Kasumi-1 (cell line): ENCODE data around the gene ISLR2.
"Not testable (repeated sequence)": the region's sequence is repeated elsewhere in the genome, so short reads cannot be mapped to it uniquely, and the experiment has no call there.

ENCODE experiments used
- DNase-seq, 2 experiments: peaks; one replicate each; lab custom pipeline; 2025; lab: John Stamatoyannopoulos, UW

Gene ISLR2

DNA sequence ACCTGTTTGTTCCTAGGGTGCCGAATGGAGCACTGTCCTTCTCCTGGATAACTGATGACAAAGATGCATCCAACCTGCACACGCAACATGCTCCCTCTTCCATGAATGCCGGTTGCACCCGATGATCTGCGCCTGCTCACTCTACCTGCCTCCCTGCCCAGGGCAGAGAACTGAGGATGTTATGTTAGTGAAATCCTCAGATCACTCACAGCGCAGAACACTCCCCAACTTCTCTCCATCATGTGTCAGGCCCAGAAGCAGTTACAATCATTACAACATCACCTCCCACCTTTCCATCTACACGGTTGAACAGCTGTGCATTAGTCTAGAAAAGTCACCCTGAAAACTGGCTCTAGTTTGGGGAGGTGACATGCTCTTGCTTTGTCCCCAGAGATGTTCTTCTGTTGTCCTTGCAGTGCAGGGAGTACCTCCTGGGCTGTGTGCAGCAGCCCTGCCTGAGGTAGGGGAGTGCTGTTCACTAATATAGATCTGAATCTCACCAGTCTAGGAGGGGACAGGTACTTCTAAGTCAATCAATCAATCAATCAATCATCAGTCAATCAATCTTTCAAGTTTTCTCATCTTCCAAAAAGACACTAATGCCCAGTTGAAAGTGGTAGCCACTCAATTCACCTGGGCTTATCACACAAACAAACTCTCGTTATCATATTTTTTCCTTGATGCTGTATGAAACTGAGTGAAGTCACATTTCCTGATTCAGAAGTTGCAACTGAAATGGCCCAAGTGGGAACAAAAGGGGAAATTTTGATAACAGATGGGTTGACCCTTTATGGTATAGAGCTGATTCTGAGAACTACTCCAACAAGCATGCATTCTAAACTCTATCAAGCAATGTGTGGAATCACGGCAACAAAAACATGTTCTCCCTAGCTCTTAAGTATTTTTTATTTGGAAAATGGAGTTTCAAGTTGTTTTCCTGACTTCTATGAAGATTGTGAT, 27.8 kb downstream of the ISLR2 start:
- no peak for DNase-seq

DNA sequence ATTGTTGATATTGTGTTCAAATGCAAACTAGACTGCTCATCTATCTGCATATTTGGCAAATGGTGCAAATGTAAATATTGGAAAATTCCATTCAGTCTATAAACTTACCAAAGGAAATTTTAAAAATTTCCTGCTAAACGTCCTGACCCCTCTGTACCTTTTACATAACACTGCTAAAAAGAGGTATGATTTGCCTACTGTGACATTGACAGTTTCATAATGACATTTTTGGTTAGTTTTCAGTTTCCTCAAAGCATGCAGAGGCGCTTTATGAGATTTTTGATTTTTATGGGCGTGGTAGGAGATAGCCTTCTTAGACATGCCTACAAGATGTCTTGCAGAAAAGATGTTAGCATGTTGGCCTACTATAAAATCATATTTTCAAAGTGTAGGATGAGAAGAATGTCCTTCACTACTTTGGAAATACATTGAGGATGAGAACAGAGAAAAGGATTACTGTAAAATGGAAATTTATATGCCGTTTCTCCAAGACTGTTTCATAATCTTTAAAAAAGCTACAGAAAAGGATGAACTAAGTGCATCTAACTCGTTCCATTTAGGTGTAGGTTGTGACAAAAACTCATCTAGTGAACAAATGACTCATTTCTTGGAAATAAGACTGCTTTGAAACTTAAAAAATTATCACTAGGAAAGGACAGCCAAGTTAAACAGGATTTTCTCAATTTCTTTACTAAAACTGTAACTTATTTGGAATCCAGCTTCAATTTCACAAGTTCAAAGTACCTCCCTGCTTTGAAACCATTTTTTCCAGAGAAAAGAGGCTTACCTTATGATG, 28.7 kb downstream of the ISLR2 start:
- DNase-seq = no peak

DNA sequence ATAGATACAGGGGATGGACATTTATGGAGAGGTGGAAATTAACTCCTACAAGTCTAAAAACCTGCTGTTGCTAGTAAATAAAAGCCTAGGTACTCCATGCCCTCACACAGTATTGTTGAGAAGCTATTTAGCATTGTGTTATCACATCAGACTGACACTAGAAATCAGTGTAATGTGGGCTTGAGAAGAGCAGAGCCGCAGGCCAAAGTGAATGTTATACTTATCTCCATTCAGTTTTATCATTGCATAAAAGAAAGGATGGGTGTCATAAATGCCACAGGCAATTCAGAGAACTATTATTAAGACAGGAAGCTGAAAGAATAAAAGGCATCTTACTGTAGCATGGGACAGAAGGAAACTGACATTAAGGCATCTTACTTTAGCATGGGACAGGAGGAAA, 29.4 kb downstream of the ISLR2 start:
- DNase-seq = no peak

DNA sequence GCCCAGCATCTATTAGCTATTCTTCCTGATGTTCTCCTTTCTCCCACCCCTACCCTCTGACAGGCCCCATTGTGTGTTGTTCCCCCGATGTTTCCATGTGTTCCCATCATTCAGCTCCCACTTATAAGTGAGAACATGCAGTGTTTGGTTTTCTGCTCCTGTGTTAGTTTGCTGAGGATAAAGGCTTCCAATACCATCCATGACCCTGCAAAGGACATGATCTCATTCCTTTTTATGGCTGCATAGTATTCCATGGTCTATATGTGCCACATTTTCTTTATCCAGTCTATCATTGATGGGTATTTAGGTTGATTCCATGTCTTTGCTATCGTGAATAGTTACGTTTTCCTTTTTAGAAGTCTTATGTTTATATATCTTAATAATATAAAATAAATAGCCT, 30.0 kb downstream of the ISLR2 start:
- DNase-seq = not testable (repeated sequence)

DNA sequence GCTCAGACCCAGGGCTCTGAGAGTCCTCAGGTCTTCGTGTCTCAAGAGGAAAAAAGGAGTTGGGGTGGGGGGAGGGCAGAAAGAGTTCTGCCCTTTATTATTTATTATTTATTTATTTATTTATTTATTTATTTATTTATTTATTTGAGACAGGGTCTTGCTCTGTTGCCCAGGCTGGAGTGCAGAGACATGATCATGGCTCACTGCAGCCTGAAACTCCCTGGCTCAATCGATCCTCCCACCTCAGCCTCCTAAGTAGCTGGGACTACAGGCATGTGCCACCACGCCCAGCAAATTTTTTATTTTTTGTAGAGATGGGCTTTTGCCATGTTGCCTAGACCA, 31.8 kb downstream of the ISLR2 start:
- not testable (repeated sequence) for DNase-seq

DNA sequence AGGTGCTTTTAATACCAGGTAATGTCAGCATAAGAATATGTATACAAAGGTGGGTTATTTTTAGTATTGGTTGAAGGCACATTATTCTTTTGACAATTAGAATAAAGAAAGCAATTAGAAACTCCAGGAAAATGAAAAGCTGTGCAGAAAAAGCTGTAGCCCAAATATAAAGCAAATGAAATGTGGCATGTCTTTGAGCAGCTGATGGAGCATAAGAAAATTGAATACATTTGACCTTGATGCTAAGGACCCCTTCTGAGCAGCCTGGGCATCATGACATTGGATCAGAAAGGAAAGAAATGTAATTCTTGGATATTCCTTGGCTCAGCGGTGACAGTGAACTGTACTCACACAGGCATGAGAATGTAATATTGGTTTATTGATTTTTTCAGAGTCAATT, 35.1 kb downstream of the ISLR2 start:
- no peak for DNase-seq

DNA sequence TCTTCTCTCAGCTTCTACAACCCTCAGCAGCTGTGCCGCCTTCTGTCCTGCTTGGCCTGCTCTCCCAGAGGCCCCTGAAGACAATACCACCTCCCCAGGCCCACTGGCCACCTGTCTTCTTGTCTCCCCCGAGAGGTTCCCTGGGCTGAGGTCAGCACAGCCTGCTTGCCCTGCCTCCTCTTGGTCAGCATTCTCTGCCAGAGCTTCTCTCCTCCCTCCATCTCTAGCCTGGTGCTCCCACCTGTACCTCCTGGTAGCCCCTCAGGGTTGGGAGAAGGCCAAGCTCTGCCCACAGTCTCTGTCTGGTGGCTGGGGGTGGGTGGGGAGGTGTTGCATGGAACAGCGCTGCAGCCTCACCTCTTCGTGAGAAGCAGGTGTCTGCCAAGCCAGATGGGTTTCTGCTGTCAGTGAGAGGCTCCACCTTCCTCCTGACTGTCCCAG, 37.5 kb downstream of the ISLR2 start:
- DNase-seq = no peak

DNA sequence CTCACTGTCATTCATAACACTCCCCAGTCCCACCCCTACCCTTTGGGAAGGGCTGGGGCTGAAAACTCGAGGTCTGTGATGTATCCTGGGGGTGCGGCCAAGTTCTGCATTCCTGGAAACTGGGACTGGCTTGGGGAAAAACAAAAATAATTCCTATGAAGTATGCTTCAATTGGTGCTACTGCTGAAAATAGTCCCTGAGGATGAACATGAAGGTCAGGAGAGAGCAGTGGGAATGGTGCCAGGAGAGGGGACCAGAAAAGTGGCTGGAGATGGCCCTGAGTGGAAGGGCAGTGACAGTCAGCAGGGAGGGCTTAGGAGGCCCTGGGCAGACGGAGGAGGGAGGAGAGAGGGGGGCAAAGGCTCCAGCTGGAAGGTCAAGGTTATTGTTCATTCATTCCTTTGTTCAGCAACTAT, 38.3 kb downstream of the ISLR2 start:
- no peak for DNase-seq

DNA sequence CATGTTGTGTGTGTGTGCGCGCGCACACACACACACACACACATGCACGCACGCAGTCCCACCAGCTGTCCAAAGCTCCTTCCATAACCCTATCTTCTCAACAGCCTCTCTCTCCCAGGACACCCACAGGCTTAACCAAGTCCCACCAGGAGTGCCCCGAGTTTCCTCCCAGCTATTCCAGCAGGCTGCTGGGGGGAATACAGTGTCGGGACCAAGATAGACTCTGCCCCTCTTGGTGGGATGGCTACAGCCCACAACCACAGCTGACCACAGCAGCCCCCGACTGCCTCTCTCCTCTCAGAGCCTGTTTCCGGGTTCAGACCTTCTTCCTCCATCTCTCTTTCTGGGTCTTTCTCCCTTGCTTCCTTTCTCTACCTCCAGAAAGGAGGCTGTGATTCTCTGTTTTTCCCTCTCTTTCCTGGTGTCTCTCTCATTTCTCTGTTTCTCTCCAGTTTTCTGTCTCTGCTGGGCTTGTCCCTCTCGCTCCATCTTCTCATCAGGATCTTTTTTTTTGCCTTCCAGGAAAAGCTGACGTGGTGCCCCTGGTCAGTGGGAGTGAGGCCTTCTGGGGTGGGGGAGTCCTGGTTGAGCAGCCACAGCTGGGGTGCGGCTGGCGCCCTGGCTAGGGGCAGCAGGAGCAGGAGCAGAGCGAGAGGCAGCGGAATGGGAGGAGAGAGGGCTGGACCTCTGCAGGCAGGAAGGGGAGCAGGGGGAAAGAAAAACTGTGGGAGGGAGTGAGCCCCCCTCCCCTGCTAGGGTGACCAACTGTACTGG, 39.9 kb downstream of the ISLR2 start:
- DNase-seq = no peak

DNA sequence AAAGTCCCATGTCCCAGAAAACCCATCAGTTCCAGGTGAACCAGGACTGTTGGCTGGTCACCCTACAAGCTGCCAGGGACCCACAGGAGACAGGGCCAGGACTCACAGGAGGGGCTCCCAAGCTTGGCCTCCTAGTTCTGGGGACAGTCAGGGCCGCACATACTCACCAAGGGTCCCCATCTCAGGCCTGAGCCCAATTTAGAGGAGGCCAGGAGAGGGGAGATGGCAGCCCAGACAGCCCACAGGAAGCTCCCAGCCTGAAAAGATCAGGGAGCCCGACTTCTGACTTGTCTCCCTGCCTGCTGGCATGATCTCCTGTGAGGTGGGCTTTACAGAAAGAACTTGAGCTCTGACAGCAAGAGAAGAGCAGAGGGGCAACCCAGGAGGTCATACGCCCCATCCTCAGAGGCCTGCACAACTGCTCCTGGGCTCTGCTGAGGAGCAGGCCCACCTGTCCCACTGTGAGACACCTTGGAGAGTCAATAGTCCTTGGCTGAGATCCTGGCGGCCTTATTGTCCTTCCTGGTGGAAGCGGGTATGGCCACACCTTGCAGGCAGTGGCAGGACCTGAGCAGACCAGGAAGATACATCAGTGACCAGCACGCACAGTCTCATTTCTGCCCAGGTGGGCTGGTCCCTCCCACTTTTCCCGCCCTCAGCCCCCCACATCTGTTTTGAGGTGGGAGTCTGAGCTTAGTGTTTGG, 40.6 kb downstream of the ISLR2 start:
- no peak for DNase-seq

DNA sequence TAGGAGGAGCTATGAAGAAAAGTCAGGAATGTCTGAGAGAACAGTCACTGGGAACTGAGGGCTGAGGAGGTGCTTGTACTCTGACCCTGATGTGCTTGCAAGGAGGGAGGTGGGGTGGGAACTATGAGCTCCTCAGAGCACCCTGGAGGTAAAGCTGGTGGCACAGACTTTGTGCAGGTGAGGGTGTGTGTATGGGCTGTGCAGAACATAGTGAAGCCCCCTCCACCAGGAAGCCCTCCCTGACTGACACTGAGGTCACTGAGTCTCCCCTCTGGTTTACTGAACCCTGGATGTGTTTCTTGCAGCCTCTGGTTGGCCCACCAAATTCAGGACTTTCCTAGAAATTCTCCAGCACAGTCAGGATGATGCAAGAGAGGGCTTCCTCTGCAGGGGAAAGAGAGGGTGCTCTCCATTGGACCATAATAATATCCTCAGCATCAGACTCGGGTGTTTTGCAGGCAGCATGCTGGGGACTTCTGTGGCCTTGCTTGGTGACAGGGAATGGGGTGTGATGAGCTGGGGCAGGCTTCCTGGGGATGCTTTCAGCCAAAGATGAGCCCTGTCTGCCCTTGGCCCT, 41.7 kb downstream of the ISLR2 start:
- no peak for DNase-seq

DNA sequence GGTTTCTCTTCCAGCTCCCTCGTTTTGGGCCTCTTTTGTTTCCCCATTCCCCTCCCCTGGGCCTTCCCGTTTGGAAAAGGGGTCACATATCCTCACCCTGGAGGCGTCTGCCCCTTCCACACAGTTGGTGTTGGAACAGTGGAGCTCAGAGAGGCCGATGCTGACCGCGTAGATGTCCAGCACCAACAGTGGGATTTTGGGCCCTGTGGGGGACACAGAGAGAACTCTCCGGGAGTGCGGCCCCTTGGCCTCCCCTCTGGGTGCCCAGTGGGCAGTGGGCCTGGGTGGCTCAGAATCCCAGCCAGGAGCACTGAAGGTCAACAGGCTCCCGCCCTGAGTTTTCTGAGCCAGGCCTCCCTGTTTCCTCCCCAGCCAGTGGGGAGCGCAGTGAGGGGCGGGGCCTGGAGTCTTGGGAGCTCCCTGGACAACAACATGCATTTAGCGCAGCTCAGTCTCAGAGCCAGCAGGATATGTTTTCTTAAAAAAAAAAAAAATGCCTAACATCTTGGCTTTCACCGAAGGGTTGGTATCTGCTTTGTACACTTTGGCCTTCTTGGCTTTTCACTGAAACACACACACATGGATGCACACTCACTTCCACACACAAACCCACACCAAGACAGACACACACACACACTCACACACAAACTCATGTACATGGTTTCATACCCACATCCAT, 42.5 kb downstream of the ISLR2 start:
- no peak for DNase-seq

DNA sequence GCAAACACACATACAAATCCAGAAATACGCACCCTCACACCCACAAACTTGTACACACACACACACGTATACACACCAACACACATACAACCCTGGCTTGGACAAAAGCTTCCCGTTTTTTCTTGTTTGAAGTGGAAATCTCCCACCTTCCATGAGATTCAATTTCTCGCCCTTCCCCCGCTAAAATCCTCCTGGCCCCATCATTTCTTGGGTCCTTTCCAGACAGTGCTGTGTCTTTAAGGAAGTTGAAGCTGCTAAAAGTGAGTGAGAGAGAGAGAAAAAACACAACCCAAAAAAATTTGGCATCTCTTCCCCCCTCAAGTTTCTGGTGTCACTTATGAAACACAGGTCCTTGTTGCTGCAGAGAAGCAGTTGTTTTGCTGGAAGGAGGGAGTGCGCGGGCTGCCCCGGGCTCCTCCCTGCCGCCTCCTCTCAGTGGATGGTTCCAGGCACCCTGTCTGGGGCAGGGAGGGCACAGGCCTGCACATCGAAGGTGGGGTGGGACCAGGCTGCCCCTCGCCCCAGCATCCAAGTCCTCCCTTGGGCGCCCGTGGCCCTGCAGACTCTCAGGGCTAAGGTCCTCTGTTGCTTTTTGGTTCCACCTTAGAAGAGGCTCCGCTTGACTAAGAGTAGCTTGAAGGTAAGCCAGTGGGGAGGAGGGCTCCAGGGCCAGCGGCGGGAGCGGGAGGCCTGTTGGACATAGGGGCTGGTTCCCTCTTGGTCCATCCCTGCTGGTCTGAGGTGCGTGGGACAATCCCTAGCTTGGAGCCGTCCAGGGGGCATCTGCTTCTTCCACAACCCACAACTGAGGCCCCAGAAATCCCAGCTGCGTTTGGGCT, 43.2 kb downstream of the ISLR2 start, which contains the start of gene ISLR:
ISLR (plus strand) TSS at position 331 of the 839 bp plus-strand sequence. CDS start 1,149 bp downstream, outside the sequence.
- DNase-seq = no peak

DNA sequence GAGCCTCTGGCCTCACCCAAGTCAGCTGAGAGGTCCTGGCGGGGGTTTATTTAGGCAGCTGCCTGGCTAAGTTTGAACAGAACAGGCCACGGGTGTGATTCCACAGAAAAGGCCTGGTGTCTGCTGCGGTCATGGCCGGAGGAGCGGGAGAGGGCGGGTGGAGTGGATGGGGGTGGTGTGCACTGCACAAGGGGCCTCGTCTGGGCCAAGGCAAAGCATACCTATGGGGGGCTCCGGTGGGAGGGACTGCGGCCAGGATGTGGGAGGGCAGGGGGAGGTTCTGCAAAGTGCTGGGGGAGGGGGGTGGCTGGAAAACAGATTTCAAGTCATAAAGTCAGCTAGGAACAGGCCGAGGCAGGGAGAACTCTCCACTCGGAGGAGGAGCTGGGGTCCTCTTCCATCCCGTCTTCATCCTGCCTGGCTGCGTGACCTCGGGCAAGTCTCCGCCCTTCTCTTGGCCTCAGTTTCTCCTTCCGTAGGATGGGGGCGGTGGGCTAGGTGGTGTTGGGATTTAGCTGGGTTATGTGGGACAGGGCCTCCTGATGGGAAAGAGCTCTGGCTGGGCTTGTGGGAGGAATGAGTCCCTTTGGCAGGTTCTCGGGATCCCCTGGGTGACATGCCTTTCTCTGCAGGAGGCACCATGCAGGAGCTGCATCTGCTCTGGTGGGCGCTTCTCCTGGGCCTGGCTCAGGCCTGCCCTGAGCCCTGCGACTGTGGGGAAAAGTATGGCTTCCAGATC, 44.0 kb downstream of the ISLR2 start:
- DNase-seq = no peak

DNA sequence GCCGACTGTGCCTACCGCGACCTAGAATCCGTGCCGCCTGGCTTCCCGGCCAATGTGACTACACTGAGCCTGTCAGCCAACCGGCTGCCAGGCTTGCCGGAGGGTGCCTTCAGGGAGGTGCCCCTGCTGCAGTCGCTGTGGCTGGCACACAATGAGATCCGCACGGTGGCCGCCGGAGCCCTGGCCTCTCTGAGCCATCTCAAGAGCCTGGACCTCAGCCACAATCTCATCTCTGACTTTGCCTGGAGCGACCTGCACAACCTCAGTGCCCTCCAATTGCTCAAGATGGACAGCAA, 44.5 kb downstream of the ISLR2 start:
- DNase-seq = no peak

DNA sequence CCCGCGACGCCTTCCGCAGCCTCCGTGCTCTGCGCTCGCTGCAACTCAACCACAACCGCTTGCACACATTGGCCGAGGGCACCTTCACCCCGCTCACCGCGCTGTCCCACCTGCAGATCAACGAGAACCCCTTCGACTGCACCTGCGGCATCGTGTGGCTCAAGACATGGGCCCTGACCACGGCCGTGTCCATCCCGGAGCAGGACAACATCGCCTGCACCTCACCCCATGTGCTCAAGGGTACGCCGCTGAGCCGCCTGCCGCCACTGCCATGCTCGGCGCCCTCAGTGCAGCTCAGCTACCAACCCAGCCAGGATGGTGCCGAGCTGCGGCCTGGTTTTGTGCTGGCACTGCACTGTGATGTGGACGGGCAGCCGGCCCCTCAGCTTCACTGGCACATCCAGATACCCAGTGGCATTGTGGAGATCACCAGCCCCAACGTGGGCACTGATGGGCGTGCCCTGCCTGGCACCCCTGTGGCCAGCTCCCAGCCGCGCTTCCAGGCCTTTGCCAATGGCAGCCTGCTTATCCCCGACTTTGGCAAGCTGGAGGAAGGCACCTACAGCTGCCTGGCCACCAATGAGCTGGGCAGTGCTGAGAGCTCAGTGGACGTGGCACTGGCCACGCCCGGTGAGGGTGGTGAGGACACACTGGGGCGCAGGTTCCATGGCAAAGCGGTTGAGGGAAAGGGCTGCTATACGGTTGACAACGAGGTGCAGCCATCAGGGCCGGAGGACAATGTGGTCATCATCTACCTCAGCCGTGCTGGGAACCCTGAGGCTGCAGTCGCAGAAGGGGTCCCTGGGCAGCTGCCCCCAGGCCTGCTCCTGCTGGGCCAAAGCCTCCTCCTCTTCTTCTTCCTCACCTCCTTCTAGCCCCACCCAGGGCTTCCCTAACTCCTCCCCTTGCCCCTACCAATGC, 45.1 kb downstream of the ISLR2 start:
- DNase-seq = no peak

DNA sequence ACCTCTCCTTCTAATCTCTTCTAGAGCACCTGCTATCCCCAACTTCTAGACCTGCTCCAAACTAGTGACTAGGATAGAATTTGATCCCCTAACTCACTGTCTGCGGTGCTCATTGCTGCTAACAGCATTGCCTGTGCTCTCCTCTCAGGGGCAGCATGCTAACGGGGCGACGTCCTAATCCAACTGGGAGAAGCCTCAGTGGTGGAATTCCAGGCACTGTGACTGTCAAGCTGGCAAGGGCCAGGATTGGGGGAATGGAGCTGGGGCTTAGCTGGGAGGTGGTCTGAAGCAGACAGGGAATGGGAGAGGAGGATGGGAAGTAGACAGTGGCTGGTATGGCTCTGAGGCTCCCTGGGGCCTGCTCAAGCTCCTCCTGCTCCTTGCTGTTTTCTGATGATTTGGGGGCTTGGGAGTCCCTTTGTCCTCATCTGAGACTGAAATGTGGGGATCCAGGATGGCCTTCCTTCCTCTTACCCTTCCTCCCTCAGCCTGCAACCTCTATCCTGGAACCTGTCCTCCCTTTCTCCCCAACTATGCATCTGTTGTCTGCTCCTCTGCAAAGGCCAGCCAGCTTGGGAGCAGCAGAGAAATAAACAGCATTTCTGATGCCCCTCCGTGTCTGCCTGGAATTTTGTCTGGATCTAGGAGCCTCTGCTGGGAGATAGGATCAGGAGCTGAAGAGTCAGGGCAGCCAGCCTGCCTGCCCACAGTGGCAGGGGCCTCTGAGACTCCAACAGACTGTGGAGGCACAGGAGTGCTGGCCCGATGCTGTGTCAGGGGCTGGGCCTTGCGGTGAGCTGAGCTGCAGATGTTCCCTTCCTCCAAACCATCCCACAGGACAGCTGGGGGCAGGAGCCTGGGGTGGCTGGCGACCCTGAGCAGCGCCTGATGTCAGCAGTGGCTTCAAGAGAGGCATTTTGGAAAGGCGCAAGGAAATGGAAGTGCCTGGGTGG, 46.2 kb downstream of the ISLR2 start:
- DNase-seq = no peak
